ENCODE measurements around the gene DNALI1.
A peak's percentile ranks its signal among the peaks of the same experiment; 100 is the strongest.
"Not testable (repeated sequence)": the region's sequence is repeated elsewhere in the genome, so short reads cannot be mapped to it uniquely, and the experiment has no call there.

Gene DNALI1

DNA sequence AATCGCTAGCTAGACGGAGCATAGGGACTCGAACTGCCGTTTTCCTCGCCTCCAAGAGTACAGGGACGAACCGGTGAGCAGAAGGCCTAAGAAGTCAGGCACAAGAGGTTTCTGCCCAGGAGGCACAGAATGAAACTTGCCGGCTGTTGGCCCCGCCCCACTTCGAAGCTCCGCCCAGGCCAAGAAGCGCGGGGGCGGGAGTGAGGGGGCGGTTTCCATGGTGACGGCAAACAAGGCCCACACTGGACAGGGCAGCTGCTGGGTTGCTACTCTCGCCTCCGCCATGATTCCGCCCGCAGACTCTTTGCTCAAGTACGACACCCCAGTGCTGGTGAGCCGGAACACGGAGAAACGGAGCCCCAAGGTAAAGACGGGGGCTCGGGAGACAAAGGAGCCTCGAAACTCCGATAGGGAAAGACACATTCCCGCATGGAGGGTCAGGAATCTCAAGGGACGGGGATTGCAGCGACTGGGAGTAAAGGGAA lies at the start of gene DNALI1:
TSS of gene DNALI1 (plus strand) at position 229 of the 485 bp plus-strand sequence. CDS start at position 284, 55 bp downstream.
- DNase-seq (ENCODE audit: insufficient read length, low spot score) (peak; percentile 63), FAIRE-seq (no peak)
- TF ChIP-seq, protein P1, sequence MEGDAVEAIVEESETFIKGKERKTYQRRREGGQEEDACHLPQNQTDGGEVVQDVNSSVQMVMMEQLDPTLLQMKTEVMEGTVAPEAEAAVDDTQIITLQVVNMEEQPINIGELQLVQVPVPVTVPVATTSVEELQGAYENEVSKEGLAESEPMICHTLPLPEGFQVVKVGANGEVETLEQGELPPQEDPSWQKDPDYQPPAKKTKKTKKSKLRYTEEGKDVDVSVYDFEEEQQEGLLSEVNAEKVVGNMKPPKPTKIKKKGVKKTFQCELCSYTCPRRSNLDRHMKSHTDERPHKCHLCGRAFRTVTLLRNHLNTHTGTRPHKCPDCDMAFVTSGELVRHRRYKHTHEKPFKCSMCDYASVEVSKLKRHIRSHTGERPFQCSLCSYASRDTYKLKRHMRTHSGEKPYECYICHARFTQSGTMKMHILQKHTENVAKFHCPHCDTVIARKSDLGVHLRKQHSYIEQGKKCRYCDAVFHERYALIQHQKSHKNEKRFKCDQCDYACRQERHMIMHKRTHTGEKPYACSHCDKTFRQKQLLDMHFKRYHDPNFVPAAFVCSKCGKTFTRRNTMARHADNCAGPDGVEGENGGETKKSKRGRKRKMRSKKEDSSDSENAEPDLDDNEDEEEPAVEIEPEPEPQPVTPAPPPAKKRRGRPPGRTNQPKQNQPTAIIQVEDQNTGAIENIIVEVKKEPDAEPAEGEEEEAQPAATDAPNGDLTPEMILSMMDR (IDR thresholded peaks at IDR 0.05; ENCODE audit: insufficient read depth, missing control alignments): no peak

DNA sequence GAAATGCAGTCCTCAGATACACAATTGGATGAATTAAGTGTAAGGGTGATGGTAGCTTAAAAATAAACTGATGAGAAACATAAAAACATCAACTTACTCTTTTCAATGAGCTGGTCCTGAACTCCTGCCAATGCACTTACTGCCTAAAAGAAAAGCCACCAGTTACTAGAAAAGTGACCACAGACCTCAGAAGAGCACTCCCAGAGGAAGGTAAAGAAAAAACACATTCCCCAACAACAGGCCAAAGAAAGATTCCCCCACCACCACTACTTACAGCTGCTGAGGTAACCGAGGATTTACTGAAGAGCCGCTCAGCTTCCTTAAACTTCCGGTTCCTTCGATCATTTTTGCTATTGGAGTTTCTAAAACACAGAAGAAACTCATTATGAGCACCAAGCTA lies 47.6 kb upstream of the DNALI1 start:
- DNase-seq (ENCODE audit: insufficient read length, low spot score): no peak
- no peak for FAIRE-seq
- TF ChIP-seq, protein P1 (IDR thresholded peaks at IDR 0.05; ENCODE audit: insufficient read depth, missing control alignments): no peak

DNA sequence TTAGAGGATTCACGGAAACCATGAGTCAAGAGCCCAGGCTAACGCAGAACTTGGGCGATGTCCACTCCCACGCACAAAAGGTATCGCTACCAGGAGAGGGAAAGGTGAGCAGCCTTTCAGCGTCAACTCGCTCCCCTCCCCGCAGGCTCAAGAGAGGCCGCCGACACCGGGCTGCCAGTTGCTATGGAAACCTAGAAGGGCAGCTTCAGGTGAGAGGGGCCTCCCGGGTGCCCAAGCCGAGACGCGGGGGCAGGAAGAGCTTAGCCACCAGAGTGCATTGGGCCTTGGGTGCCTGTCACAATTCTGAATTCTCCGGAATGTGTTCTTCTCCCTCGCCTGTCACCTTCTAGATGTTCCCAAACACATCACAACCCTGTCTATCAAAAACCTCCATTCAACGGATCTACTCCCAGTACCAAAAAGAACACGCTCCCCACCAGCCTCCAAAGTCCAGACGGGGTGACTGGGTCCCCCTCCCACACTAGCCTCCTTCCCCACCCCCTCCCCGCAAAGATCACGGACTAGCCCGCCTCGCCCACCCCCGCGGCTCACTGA lies 42.9 kb upstream of the DNALI1 start:
- TF ChIP-seq, protein P1 (IDR thresholded peaks at IDR 0.05; ENCODE audit: insufficient read depth, missing control alignments): no peak
- DNase-seq (ENCODE audit: insufficient read length, low spot score) (no peak), FAIRE-seq (no peak)

DNA sequence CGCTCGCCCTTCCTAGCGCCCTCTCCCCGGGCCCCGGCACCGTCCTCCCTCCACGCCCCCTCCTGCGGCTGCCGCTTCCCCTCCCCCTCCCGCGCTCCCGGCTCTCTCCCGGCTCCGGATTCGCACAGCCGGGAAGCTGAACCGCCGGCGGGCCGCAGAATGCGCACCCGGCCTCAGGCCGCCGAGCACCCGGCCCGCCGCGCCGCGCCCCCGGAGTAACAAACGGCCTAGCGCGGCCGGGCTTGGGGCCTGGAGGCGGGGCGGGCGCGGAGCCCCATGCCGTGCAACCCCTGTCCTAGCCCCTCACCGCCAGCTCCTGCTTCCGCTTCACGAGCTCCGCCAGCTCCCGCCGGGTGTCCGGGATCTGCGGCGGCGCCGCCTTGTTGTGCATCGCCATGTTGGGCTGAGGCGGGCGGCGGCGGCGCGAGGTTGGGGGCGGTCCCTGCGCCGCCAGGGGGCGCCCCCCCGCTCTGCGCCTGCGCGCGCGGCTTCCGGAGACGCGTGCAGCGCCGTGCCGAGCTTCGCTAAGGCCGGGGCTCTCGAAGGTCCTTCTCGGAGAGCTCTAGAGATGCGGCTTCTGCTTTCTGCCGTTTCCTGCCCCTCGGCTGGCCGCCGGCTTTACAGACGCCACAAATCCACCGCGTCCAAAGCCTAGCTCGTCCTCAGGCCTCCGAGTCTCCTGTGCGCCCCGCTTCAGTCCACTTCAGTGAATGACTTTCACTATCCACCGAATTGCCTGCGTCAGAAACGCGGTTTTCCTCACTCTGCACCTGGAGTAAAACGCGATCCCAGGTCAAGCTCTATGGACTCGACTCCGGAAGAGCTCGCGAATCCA lies 42.2 kb upstream of the DNALI1 start, which contains the start of gene MEAF6:
TSS of gene MEAF6 (minus strand) at position 417 of the 835 bp plus-strand sequence. CDS start at position 397, 20 bp downstream.
- DNase-seq (ENCODE audit: insufficient read length, low spot score): peak; percentile 69
- FAIRE-seq: no peak
- TF ChIP-seq, protein P1 (IDR thresholded peaks at IDR 0.05; ENCODE audit: insufficient read depth, missing control alignments): peak; percentile 53

DNA sequence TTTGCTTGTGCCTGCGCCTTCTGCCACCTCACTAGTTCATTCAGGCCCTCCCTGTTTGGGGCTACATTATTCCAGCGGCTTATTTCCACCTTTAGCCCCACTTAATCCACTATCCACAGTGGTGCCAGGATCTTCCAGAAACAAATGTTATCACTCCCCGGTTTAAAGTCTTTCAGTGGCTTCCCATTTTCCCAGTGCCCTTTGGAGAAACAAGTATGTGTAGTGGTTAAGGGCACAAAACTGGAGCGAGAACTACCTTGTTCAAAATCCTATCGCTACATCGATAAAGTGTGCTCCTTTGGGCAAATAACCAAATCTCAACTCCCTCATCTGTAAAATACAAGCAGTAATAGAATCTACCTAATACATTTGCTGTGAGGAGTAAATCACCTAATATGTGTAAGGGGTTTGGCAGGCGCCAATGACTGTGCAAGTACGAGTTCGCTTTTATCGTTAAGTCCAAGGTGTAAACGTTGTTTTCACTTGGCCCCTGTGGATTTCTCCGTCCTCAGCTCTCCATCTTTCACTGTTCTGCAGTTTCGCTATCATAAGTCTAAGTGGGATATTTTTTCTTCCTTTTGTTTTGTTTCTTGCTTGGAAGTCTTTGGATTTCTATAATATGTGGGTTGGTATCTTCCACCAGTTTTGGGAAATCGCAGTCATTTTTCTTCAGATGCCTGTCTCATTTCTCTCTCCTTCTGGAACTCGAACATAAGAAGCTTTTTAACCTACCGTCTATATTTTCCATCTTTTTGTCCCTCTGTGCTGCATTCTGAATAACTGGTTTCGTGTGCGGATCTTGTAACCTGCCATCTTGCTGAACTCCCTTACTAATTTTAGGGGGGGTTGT lies 41.3 kb upstream of the DNALI1 start:
- DNase-seq (ENCODE audit: insufficient read length, low spot score) (no peak), FAIRE-seq (no peak)

DNA sequence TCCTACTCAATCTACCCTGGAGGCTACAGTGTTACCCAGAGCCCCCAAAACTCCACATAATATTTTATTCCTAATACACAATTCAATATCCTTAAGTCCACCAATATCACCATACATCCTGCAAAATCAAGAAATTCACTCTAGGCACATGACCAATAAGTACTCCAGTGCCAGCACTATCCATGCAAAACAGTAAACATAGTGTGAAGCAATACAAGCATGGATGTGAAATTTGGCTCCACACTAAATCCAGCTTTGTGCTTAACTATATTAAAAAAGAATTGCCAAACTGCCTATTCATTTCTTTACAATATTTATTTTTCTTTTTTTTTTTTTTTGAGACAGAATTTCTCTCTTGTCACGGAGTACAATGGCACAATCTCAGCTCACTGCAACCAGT lies 39.2 kb upstream of the DNALI1 start:
- no peak for FAIRE-seq

More for the DNA sequence above, 41.3 kb upstream of the DNALI1 start:
- TF ChIP-seq, protein P1 (IDR thresholded peaks at IDR 0.05; ENCODE audit: insufficient read depth, missing control alignments): no peak

DNA sequence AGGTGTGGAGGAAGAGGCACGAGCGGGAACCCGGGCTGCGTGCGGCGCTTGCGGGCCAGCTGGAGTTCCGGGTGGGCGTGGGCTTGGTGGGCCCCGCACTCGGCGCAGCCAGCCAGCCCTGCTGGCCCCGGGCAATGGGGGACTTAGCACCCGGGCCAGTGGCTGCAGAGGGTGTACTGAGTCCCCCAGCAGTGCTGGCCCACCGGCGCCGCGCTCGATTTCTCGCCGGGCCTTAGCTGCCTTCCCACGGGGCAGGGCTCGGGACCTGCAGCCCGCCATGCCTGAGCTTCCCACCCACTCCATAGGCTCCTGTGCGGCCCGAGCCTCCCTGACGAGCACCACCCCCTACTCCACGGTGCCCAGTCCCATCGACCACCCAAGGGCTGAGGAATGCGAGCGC lies 38.5 kb upstream of the DNALI1 start:
- not testable (repeated sequence) for FAIRE-seq; DNase-seq (ENCODE audit: insufficient read length, low spot score)

More for the DNA sequence above, 39.2 kb upstream of the DNALI1 start:
- TF ChIP-seq, protein P1 (IDR thresholded peaks at IDR 0.05; ENCODE audit: insufficient read depth, missing control alignments): no peak
- no peak for DNase-seq (ENCODE audit: insufficient read length, low spot score)

DNA sequence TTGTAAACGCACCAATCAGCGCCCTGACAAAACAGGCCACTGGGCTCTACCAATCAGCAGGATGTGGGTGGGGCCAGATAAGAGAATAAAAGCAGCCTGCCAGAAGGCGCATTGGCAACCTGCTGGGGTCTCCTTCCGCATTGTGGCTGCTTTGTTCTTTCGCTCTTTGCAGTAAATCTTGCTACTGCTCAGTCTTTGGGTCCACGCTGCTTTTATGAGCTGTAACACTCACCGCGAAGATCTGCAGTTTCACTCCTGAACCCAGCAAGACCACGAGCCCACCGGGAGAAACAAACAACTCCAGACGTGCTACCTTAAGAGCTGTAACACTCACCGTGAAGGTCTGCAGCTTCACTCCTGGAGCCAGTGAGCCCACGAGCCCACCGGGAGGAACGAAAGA lies 37.8 kb upstream of the DNALI1 start:
- FAIRE-seq; DNase-seq (ENCODE audit: insufficient read length, low spot score): not testable (repeated sequence)

Measured in D721Med (cell line).